GM12878 (cell line): ENCODE results near the gene SEPTIN11. TPM values are rescaled to one million over a fixed set of nuclear protein-coding genes. Genes with fewer than 3 reads are reported as not detected.

ENCODE experiments used
- BCL11A ChIP-seq: IDR thresholded peaks from 2 replicates; pipeline ENCODE4 v1.6.1; 2011; ENCODE audit warnings: low read depth, low read length
- EZH2 ChIP-seq: IDR thresholded peaks from 2 replicates; pipeline ENCODE4 v1.6.1; 2012; ENCODE audit warnings: low read depth, mild to moderate bottlenecking, control low read depth, inconsistent platforms, low read length, borderline replicate concordance; ENCODE audit not compliant: control insufficient read depth
- HDAC2 ChIP-seq: fragments of 200-600 bp; sonication (generic); IDR thresholded peaks from 2 replicates; pipeline ENCODE4 v1.6.1; 2017
- KLF5 ChIP-seq: fragments of 450-650 bp; IDR thresholded peaks from 2 replicates; pipeline ENCODE4 v1.6.1; 2014; ENCODE audit warnings: mild to moderate bottlenecking; ENCODE audit not compliant: partially characterized antibody
- MEF2A ChIP-seq: IDR thresholded peaks from 2 replicates; pipeline ENCODE4 v1.6.1; 2011; ENCODE audit warnings: low read depth, mild to moderate bottlenecking, low read length, moderate library complexity; ENCODE audit not compliant: insufficient read depth
- NR2C2 ChIP-seq: IDR thresholded peaks from 2 replicates; pipeline ENCODE4 v1.6.1; 2011; ENCODE audit warnings: borderline replicate concordance, low read depth; ENCODE audit not compliant: control insufficient read depth, insufficient read length
- PML ChIP-seq: IDR thresholded peaks from 2 replicates; pipeline ENCODE4 v1.6.1; 2012; ENCODE audit warnings: low read length, inconsistent platforms
- RUNX3 ChIP-seq: IDR thresholded peaks from 2 replicates; pipeline ENCODE4 v1.6.1; 2012; ENCODE audit warnings: low read length, inconsistent platforms
- SIX5 ChIP-seq: IDR thresholded peaks from 2 replicates; pipeline ENCODE4 v1.6.1; 2011; ENCODE audit warnings: mild to moderate bottlenecking, low read depth, low read length, moderate library complexity; ENCODE audit not compliant: severe bottlenecking
- SMARCA5 ChIP-seq: fragments of 450-650 bp; IDR thresholded peaks from 2 replicates; pipeline ENCODE4 v1.6.1; 2017; ENCODE audit warnings: mild to moderate bottlenecking
- STAT3 ChIP-seq: IDR thresholded peaks from 2 replicates; pipeline ENCODE4 v1.6.1; 2011; ENCODE audit warnings: low read depth, low read length, improper control_type of control experiment
- TCF7 ChIP-seq: IDR thresholded peaks from 2 replicates; pipeline ENCODE4 v1.6.1; 2014; ENCODE audit warnings: antibody characterized with exemption, borderline replicate concordance
- YY1 ChIP-seq: IDR thresholded peaks from 2 replicates; pipeline ENCODE4 v1.6.1; 2011; ENCODE audit warnings: low read depth, mild to moderate bottlenecking, low read length
- ZNF217 ChIP-seq: fragments of 450-650 bp; IDR thresholded peaks from 2 replicates; pipeline ENCODE4 v1.6.1; 2017; ENCODE audit warnings: antibody characterized with exemption, mild to moderate bottlenecking
- polyA plus RNA-seq, 11 experiments: library from polyadenylated mRNA; depleted of rRNA in 4 of 11; unstranded in 6 of 11; stranded (reverse) in 5 of 11; fragments of >200 nt; fragmentation: Nextera tagmentation in 4 of 11; fragmentation: Illumina TruSeq in 1 of 11; extraction: Ambion mirVana in 4 of 11; extraction: Trizol in 1 of 11; gene quantifications; 1 replicate in 1 of 11; 2 replicates in 10 of 11; pipeline versions ENCODE4 v1.2.1 to v1.2.3, GENCODE V29; 2011 to 2016; ENCODE audit warnings: inconsistent platforms in 2 of 11, missing spikeins in 2 of 11, low read depth in 1 of 11
- total RNA-seq, 4 experiments: library from RNA; depleted of rRNA in 3 of 4; stranded (reverse); fragments of >200 nt in 3 of 4; fragmentation: Illumina TruSeq in 1 of 4; extraction: Trizol in 1 of 4; gene quantifications; 2 replicates each; pipeline versions ENCODE4 v1.2.1 to v1.2.3, GENCODE V29; 2013 to 2021
- TF ChIP-seq, protein P1 (sequence below): fragments of 450-650 bp; IDR thresholded peaks from 2 replicates; pipeline ENCODE4 v1.6.1; 2017; ENCODE audit warnings: borderline replicate concordance
- TF ChIP-seq, protein P2 (sequence below): fragments of 150-350 bp; IDR thresholded peaks from 2 replicates; pipeline ENCODE4 v1.6.1; 2014; ENCODE audit warnings: mild to moderate bottlenecking, low read depth, low read length
- TF ChIP-seq, protein P3 (sequence below): fragments of 450-650 bp; formaldehyde crosslinking; IDR thresholded peaks from 2 replicates; pipeline ENCODE4 v1.4.0; 2022; ENCODE audit warnings: mild to moderate bottlenecking, moderate library complexity
- TF ChIP-seq, protein P4 (sequence below): fragments of 450-650 bp; IDR thresholded peaks from 2 replicates; pipeline ENCODE4 v1.6.1; 2017; ENCODE audit warnings: antibody characterized with exemption, mild to moderate bottlenecking, moderate library complexity
- TF ChIP-seq, protein P5 (sequence below): fragments of 450-650 bp; IDR thresholded peaks from 2 replicates; pipeline ENCODE4 v1.6.1; 2017; ENCODE audit warnings: mild to moderate bottlenecking, low read depth, inconsistent platforms; ENCODE audit not compliant: poor library complexity, severe bottlenecking

SEPTIN11 gene
- total and polyA plus RNA-seq, 10 of the 15 experiments (the other 5 are each of a cell fraction or from before 2014, with no cell fraction given), result 24.7 to 160 (median 91.3) TPM

DNA sequence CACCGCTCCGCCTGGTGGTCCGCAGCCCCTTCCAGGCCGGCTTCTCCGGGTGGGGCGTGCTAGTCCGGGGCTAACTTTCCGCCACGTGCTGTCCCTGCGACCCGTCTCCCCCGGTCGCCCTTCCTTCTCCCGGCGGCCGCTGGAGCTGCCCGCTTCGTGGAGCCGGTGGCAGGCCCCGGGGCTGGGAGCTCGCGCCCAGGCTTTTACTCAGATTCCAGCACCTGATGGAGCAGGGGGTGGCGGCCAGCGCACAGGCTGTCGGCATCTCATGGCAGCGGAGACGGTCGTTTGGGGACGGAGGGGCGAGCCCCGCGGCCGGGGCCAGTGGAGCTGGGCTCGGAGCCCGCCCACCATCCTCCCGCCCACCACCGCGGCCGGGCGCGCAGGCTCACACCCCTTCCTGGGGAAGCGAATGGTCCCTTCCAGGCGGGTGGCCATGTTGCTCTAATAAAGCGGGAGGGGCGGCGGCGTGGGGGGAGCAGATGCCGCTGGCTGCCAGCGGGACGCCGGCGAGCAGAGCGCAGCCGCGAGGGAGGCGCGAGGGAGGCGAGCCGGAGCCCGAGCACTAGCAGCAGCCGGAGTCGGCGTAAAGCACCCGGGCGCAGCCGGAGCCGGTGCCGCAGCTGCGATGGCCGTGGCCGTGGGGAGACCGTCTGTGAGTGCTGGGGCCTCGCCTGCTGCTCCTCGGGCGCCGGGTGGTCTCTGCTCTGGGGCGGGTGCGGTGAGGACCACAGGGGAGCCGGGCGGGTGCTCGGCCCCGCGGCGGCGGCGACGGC, at the start of gene SEPTIN11 (continued):
- TF ChIP-seq, protein P1, sequence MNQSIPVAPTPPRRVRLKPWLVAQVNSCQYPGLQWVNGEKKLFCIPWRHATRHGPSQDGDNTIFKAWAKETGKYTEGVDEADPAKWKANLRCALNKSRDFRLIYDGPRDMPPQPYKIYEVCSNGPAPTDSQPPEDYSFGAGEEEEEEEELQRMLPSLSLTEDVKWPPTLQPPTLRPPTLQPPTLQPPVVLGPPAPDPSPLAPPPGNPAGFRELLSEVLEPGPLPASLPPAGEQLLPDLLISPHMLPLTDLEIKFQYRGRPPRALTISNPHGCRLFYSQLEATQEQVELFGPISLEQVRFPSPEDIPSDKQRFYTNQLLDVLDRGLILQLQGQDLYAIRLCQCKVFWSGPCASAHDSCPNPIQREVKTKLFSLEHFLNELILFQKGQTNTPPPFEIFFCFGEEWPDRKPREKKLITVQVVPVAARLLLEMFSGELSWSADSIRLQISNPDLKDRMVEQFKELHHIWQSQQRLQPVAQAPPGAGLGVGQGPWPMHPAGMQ, result no peak
- TF ChIP-seq KLF5, result peak; percentile 45
- TF ChIP-seq YY1, result peak; percentile 94
- peak; percentile 90 for TF ChIP-seq PML
- TF ChIP-seq ZNF217, result no peak
- no peak for TF ChIP-seq BCL11A
- TF ChIP-seq EZH2, result no peak
- TF ChIP-seq, protein P2, sequence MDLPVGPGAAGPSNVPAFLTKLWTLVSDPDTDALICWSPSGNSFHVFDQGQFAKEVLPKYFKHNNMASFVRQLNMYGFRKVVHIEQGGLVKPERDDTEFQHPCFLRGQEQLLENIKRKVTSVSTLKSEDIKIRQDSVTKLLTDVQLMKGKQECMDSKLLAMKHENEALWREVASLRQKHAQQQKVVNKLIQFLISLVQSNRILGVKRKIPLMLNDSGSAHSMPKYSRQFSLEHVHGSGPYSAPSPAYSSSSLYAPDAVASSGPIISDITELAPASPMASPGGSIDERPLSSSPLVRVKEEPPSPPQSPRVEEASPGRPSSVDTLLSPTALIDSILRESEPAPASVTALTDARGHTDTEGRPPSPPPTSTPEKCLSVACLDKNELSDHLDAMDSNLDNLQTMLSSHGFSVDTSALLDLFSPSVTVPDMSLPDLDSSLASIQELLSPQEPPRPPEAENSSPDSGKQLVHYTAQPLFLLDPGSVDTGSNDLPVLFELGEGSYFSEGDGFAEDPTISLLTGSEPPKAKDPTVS, result no peak
- TF ChIP-seq HDAC2, result no peak
- TF ChIP-seq STAT3, result no peak
- no peak for TF ChIP-seq MEF2A
- TF ChIP-seq, protein P3, sequence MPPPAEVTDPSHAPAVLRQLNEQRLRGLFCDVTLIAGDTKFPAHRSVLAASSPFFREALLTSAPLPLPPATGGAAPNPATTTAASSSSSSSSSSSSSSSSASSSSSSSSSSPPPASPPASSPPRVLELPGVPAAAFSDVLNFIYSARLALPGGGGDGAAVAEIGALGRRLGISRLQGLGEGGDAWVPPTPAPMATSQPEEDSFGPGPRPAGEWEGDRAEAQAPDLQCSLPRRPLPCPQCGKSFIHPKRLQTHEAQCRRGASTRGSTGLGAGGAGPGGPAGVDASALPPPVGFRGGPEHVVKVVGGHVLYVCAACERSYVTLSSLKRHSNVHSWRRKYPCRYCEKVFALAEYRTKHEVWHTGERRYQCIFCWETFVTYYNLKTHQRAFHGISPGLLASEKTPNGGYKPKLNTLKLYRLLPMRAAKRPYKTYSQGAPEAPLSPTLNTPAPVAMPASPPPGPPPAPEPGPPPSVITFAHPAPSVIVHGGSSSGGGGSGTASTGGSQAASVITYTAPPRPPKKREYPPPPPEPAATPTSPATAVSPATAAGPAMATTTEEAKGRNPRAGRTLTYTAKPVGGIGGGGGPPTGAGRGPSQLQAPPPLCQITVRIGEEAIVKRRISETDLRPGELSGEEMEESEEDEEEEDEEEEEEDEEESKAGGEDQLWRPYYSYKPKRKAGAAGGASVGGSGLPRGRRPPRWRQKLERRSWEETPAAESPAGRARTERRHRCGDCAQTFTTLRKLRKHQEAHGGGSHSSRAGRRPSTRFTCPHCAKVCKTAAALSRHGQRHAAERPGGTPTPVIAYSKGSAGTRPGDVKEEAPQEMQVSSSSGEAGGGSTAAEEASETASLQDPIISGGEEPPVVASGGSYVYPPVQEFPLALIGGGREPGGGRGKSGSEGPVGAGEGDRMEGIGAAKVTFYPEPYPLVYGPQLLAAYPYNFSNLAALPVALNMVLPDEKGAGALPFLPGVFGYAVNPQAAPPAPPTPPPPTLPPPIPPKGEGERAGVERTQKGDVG, result no peak
- peak; percentile 30; the same call in 1 of the 2 replicates for TF ChIP-seq SMARCA5
- TF ChIP-seq, protein P4, sequence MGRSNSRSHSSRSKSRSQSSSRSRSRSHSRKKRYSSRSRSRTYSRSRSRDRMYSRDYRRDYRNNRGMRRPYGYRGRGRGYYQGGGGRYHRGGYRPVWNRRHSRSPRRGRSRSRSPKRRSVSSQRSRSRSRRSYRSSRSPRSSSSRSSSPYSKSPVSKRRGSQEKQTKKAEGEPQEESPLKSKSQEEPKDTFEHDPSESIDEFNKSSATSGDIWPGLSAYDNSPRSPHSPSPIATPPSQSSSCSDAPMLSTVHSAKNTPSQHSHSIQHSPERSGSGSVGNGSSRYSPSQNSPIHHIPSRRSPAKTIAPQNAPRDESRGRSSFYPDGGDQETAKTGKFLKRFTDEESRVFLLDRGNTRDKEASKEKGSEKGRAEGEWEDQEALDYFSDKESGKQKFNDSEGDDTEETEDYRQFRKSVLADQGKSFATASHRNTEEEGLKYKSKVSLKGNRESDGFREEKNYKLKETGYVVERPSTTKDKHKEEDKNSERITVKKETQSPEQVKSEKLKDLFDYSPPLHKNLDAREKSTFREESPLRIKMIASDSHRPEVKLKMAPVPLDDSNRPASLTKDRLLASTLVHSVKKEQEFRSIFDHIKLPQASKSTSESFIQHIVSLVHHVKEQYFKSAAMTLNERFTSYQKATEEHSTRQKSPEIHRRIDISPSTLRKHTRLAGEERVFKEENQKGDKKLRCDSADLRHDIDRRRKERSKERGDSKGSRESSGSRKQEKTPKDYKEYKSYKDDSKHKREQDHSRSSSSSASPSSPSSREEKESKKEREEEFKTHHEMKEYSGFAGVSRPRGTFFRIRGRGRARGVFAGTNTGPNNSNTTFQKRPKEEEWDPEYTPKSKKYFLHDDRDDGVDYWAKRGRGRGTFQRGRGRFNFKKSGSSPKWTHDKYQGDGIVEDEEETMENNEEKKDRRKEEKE, result peak; percentile 61
- no peak; the same call in 1 of the 2 replicates for TF ChIP-seq RUNX3
- no peak for TF ChIP-seq TCF7
- TF ChIP-seq NR2C2, result no peak
- TF ChIP-seq, protein P5, sequence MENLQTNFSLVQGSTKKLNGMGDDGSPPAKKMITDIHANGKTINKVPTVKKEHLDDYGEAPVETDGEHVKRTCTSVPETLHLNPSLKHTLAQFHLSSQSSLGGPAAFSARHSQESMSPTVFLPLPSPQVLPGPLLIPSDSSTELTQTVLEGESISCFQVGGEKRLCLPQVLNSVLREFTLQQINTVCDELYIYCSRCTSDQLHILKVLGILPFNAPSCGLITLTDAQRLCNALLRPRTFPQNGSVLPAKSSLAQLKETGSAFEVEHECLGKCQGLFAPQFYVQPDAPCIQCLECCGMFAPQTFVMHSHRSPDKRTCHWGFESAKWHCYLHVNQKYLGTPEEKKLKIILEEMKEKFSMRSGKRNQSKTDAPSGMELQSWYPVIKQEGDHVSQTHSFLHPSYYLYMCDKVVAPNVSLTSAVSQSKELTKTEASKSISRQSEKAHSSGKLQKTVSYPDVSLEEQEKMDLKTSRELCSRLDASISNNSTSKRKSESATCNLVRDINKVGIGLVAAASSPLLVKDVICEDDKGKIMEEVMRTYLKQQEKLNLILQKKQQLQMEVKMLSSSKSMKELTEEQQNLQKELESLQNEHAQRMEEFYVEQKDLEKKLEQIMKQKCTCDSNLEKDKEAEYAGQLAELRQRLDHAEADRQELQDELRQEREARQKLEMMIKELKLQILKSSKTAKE, result no peak
- TF ChIP-seq SIX5, result no peak
